ENCODE measurements around the gene SPTLC1.
"Not testable (repeated sequence)": the region's sequence is repeated elsewhere in the genome, so short reads cannot be mapped to it uniquely, and the experiment has no call there.

Gene SPTLC1

DNA sequence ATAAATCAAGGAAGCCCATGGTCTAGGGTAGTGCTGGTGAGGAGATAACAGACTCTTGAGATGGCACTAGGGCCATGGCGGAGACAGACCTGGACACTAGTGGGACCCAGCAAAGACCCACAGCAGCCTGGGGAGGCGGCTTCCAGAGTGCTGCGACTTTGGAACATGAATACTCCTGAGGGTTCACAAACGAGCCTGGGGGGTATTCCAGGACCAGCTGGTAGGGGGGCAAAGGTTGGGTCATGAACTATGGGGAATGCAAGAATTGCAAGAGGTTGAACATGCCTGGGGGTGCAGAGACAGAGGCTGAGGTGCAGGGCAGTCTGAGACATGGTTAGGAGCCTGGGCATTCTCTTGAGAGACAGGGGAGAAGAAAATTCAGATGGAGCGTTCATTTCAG is 43.8 kb upstream of the SPTLC1 start:
- Histone ChIP-seq H3K27me3 (no peaks in the 10 kb centered on the region), H3K9me3 (no peaks in the 10 kb centered on the region), H3K4me3 (ENCODE audit: low read depth in 1 of 2, low read length in 1 of 2) (no peak overlapping the region), H3K27ac (no peak overlapping the region), H3K36me3 (no peaks in the 10 kb centered on the region), H3K4me1 (ENCODE audit: control insufficient read depth in 1 of 2, insufficient read depth in 1 of 2, low read depth in 1 of 2, low read length in 1 of 2) (no peaks in the 10 kb centered on the region)
- TF ChIP-seq CTCF (IDR thresholded peaks at IDR 0.05), result no peak

GRCh38 chr9:92158097-92158601 is 42.9 kb upstream of the SPTLC1 start:
- Histone ChIP-seq H3K9me3 (no peaks in the 10 kb centered on the region), H3K4me1 (ENCODE audit: control insufficient read depth in 1 of 2, insufficient read depth in 1 of 2, low read depth in 1 of 2, low read length in 1 of 2) (no peaks in the 10 kb centered on the region), H3K27ac (no peak overlapping the region), H3K27me3 (no peaks in the 10 kb centered on the region), H3K36me3 (no peaks in the 10 kb centered on the region), H3K4me3 (ENCODE audit: low read depth in 1 of 2, low read length in 1 of 2) (no peak overlapping the region)
- no peak for TF ChIP-seq CTCF (IDR thresholded peaks at IDR 0.05)

GRCh38 chr9:92155736-92156135 is 40.5 kb upstream of the SPTLC1 start:
- H3K9me3 ChIP-seq; H3K27me3 ChIP-seq; H3K4me3 ChIP-seq (ENCODE audit: low read depth in 1 of 2, low read length in 1 of 2); H3K27ac ChIP-seq; H3K4me1 ChIP-seq (ENCODE audit: control insufficient read depth in 1 of 2, insufficient read depth in 1 of 2, low read depth in 1 of 2, low read length in 1 of 2); H3K36me3 ChIP-seq: not testable (repeated sequence)

GRCh38 chr9:92155221-92155620 is 40.0 kb upstream of the SPTLC1 start:
- no peak for TF ChIP-seq CTCF (IDR thresholded peaks at IDR 0.05)

DNA sequence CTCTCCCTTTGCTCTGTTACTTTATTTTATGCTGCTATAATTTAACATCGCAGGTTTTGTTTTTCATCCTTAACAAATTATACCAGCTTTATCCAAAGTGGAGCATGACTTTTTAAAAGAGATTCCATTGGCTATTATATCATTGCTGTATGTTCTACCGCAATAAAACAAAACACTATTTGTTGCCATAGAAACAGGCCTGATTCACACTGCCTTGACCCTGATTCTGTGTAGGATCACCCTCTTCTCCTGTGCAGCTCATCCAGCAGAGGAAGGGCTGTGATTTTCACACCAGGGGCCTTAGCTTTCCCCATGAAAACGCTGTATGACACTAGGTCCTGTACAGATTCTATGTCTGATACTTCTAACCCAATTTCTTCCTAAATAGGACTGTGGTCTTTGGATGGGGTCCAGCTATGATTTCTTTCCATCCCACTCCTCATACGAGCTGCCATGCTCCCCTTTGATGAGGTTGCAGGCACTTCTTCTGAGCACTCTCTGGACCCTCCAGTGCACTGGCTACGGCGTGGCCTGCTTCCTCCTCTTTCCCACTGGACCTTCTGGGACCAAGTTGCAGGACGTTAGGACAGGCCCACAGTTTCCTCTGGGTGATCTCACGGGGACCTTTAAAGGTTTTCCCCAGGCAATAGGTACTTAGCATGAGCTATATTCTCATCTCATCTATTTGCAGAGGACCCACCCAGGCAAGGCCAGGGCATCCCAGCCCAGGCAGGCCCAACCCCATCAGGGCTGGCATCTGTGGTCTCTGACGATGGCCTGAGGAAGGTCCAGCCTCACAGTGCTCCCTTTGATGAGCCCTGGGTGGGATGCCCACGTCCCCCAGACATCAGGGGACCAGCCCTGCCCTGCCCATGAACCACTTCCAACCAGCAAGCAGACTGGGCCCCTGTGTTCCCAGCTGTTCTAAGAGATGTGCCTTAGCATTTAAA is 38.5 kb upstream of the SPTLC1 start:
- not testable (repeated sequence) for H3K4me3 ChIP-seq (ENCODE audit: low read depth in 1 of 2, low read length in 1 of 2); H3K27me3 ChIP-seq; H3K36me3 ChIP-seq; H3K4me1 ChIP-seq (ENCODE audit: control insufficient read depth in 1 of 2, insufficient read depth in 1 of 2, low read depth in 1 of 2, low read length in 1 of 2); H3K27ac ChIP-seq; H3K9me3 ChIP-seq

More at GRCh38 chr9:92155221-92155620, 40.0 kb upstream of the SPTLC1 start:
- Histone ChIP-seq H3K4me3 (ENCODE audit: low read depth in 1 of 2, low read length in 1 of 2) (no peak overlapping the region), H3K9me3 (no peaks in the 10 kb centered on the region), H3K27me3 (no peaks in the 10 kb centered on the region), H3K27ac (no peak overlapping the region), H3K4me1 (ENCODE audit: control insufficient read depth in 1 of 2, insufficient read depth in 1 of 2, low read depth in 1 of 2, low read length in 1 of 2) (no peaks in the 10 kb centered on the region), H3K36me3 (no peaks in the 10 kb centered on the region)

DNA sequence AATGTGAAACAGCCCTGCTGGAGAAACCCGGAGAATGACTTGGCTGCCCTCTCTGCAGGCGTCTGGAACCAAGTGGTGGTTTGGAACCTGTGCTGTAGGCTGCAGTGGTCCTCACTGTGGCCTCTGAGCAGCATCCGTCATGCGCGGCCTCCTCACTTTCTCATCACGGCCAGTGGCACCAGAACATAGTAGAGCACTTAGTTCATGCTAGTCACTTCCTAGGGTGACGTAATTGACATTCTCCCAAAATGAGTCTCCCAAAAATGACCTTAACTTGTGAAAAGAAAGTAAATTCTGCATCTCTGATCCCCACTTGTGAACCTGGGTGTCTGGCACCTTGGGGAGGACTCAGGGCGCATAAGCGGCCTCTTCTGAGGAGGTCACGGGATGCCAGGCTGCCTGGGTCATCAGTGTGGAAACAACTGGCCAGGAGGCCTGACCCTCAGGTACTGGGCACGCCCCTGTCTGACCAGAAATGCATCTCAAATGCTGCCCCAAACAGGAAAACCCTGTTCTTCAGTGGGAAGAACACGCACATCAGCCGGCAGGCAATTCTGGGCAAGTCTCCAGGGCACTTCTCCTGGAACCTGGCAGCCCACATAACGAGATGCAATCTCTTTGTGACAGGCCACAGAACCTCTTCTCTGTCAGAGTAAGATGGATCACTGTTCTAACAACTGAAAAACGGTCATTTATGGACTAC is 36.6 kb upstream of the SPTLC1 start:
- TF ChIP-seq CTCF (IDR thresholded peaks at IDR 0.05), result no peak
- H3K27ac ChIP-seq, result no peak overlapping the region

GRCh38 chr9:92150501-92151470 is 35.6 kb upstream of the SPTLC1 start:
- H3K4me1 ChIP-seq (ENCODE audit: control insufficient read depth in 1 of 2, insufficient read depth in 1 of 2, low read depth in 1 of 2, low read length in 1 of 2), result peaks cover 12% of the 10 kb centered on the region in 2 experiments
- not testable (repeated sequence) for H3K4me3 ChIP-seq (ENCODE audit: low read depth in 1 of 2, low read length in 1 of 2); H3K36me3 ChIP-seq; H3K9me3 ChIP-seq; H3K27ac ChIP-seq; H3K27me3 ChIP-seq

More for the DNA sequence above, 36.6 kb upstream of the SPTLC1 start:
- no peaks in the 10 kb centered on the region for H3K36me3 ChIP-seq
- no peak overlapping the region for H3K4me3 ChIP-seq (ENCODE audit: low read depth in 1 of 2, low read length in 1 of 2)
- H3K9me3 ChIP-seq, result no peaks in the 10 kb centered on the region
- H3K27me3 ChIP-seq, result no peaks in the 10 kb centered on the region
- H3K4me1 ChIP-seq (ENCODE audit: control insufficient read depth in 1 of 2, insufficient read depth in 1 of 2, low read depth in 1 of 2, low read length in 1 of 2), result peaks cover 7% of the 10 kb centered on the region in 2 experiments

Measured in neutrophil (primary cell).